Activated T-cell treated with anti-CD3 and anti-CD28 coated beads for 48 hours (primary cell): ENCODE measurements around the gene TCF4.

Source experiments
- DNase-seq: peaks from one replicate; pipeline ENCODE4 v3.0.0-alpha.2; 2020; ENCODE audit warnings: low read depth

The TCF4 gene

DNA sequence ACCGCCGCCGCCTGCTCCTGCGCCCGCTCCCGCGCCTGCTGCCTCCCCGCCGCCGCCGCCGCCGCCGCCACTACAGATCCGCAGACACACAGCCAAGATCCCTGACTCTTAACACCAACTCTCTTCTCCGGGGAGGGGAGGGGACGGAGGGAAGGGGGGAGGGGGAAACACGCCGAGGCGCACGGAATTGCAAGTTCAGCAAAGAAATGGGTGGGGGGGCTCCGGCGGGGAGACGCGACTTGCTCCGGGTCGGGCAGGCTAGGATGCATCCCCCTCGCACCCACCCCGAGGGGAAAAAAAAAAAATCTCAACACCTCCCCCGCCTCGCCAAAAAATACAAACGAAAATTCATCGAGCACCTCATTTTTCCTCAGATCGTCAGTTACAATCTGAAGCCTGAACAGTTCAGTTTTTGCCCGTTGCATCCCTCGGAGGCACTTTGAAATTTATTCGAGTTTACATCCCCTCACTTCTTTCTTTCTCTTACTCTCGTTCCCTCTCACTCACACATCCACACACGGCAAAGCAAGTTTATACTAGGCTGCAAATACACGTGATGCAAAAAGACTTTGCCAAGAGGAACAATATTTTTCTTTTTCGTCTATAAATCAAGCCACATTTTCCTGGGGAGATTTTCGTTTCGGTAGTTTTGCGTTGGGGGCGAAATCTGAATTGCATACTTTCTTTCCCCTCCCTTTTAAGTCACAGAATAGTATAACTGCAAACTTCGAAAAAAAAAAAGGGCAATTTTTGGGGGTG, at the start of gene TCF4:
TCF4 (minus strand) TSS at position 82 of the 759 bp plus-strand sequence. CDS start 1,076 bp downstream, outside the sequence.
- no peak for DNase-seq

- no peak for DNase-seq
Observed at GRCh38 chr18:55637204-55637603, 49.2 kb upstream of the TCF4 start.

DNA sequence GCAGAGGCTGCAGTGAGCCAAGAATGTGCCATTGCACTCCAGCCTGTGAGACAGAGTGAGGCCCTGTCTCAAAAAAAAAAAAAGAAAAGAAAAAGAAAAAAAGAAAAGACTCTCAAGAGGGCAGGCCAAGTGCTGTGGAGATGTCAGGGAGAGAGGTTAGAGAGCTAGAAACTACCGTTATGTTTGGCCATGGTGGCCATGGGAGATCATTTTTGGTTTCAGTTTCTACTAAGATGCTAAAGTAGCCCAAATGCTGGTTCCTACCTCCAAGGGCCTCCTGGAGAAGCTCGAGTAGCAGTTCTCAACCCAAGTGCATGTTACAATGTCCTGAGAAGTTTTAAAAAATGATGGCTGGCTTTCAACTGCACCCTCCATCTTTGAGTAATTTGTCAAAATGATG, 47.4 kb upstream of the TCF4 start:
- DNase-seq = no peak

GRCh38 chr18:55634545-55634944, 46.6 kb upstream of the TCF4 start:
- DNase-seq = no peak

DNA sequence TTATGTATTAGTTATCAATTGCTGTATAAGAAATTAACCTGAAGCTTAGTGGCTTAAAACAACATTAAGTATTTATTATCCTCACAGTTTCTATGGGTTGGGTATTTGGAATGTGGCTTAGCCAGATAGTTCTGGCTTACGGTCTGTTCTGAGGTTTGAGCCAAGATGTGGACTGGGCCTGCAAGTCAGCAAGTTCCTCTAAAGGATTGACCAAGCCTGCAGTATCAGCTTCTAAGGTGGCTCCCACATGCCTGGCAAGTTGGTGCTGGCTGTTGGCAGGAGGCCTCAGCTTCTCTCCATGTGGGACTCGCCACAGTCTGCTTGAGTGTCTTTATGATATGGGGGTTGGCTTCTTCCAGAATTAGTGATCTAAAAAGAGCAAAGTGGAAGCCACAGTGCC, 45.0 kb upstream of the TCF4 start:
- DNase-seq = no peak

DNA sequence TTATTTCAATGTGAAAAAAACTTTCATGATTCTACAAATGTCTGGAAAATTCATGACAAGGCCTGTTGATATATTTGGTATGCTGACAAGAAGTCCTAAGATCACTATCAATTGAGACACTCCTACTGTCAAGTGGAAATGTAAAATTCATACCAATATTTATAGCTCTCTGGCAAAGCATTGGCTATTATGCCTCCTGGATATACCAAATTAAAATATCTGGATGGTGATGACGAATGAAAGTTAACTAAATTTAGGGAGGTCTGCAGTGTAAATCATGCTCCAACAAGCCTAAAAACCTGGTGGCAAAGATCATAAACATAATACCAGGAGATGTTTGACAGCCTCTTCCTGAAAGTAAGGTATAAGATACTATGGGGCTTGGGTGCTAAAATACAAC, 41.1 kb upstream of the TCF4 start:
- DNase-seq = no peak

DNA sequence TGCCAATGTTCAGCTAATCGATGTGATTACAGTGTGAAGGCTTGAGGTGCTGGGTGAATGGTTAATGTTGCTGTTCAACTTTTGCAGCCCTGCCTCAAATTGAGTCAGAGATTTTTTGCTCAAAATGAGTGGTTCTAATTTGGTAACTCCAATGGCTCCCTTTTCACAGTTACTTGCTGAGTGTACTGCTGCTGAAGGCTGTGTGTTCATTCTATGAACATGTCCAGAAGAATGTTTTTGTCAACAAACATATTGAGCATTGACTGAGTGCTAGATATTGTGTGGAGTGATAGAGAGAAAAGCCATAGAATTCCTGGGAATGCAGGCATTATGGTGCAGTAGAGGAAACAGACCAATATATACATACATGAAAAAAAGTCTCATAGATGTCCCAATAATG, 39.0 kb upstream of the TCF4 start:
- DNase-seq = no peak

GRCh38 chr18:55625901-55626300, 37.9 kb upstream of the TCF4 start:
- DNase-seq = no peak

GRCh38 chr18:55623626-55624025, 35.6 kb upstream of the TCF4 start:
- DNase-seq = no peak

DNA sequence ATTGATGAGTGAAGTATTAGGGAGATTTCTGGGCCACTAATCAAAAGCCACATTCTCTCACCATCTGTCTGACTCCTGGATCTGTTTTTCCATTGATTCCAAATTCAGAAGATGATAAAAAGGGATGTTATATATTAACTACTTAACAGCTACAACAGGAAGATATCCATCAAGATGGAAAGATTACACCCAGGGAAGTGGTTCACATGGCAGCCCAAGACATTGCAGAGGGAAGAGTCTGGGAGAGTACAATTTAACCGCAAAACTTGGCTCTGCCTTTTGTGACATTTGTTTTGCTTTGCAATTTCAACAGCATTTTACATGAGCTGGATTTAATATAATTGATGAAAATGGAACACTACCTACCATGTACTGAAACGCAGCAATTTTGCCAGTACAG, 22.5 kb upstream of the TCF4 start:
- no peak for DNase-seq

DNA sequence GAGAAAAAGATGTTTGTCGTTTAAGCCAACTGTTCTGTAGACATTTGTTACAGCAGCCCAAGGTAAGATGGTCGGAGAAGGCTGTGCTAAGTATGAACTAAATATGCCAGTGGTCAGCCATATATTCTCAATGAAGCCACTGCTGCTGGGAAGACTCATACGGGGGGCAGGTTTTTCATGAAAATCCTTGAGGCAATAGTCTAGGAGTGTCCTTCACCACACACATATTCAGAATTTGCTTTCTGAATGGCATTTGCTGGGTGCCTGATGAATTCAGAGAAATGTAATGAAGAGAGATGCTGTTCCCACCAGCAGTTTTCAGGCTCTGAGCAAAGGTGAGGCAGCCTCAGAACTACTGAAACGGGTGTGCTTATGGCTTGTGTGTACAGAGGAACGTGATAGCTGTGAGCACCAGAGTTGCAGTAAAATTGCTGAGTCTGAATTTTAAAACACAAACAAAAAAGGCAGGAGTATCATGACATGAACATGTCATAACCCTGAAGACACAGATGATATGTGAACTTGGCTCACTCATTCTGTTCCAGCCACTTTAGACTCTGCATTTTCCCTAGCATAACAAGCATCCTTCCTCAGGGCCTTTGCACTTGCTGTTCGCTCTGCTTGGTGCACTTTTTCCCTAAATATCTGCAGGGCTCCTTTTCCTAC, 21.3 kb upstream of the TCF4 start:
- DNase-seq = no peak

DNA sequence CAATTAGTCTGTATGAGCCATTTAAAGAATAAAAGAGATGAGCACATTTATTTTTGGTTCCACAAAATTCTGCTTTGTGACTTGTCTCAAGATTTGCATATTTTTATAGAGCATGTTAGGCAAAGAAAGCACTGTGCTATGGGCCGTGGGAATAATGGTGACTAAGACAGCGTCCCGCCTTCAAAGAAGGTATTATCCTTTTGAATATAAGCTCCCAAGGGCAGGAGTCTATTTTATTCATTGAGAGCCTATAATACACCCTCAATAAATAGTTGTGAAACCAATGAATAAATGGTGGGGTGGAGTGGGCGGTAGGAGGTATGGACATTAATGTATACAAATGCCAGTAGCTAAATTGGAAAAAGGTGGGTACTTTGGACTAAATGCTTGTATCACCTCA, 20.5 kb upstream of the TCF4 start:
- no peak for DNase-seq

- no peak for DNase-seq
Observed at GRCh38 chr18:55607773-55608172, 19.8 kb upstream of the TCF4 start.

DNA sequence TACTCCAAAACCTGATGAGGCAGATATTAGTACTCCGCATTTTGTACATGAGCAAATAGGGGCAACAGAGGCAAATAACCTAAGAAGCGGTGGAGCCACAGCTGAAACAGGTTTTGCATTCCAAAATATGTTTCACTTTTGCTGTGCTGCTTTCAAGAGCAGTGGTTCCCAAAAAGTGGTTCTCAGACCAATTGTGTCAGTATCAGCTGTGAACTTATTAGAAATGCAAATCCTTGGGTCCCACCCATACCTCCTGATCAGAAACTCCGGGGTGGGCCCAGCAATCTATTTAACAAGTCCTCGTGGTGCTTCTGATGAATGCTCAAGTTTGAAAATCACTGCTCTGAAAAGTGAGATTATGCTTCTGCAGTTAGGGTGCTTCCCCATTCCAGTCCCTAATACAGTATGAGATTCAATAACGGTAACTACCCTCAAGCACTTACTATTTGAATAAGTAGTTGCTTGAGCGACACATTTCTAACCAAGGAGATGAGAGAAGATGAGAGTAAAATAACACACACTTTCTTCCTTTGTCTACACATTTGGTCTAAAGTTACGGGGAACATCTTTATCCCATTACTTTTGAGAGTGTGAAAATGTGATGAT, 17.8 kb upstream of the TCF4 start:
- DNase-seq = no peak

- no peak for DNase-seq
Observed at GRCh38 chr18:55603775-55604174, 15.8 kb upstream of the TCF4 start.

GRCh38 chr18:55593888-55594287, 5.9 kb upstream of the TCF4 start:
- no peak for DNase-seq

DNA sequence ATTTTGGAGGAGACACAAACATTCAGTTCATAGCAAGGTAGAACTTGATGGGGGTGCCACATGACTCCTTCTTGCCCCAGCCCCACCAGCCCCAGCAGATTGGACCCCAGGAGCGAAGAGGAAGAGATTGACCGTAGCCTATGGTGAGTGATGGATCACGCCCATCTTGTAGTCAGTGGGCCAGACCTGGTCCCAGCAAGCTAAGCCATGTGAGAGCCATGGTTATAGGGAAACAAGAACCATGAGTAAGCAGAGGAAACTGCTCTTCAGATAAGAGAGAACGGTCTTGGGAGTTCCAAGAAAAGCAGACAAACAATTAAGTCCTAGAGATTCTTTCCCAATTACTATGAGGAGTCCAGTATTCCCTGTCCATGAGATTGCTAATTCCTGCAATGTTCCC, 4.6 kb upstream of the TCF4 start:
- no peak for DNase-seq

GRCh38 chr18:55592106-55592505, 4.1 kb upstream of the TCF4 start:
- DNase-seq = no peak

GRCh38 chr18:55589625-55590291, 1.8 kb upstream of the TCF4 start:
- DNase-seq = peak; percentile 70

- DNase-seq = no peak
Observed at GRCh38 chr18:55588870-55589595, 1.0 kb upstream of the TCF4 start.

- no peak for DNase-seq
Observed at GRCh38 chr18:55587418-55588110, 428 bp downstream of the TCF4 start.
